Epithelial cell of proximal tubule (primary cell): ENCODE measurements around the gene FBXO3. TPM values are rescaled to one million over a fixed set of nuclear protein-coding genes. Genes with fewer than 3 reads are reported as not detected.

Experiments
- DNase-seq: peaks from one replicate; pipeline ENCODE4 v3.0.0-alpha.2; 2011; ENCODE audit warnings: low read depth
- H3K4me3 ChIP-seq: 2 replicates; pipeline ENCODE4 v1.5.1; 2011; ENCODE audit warnings: low read depth, mild to moderate bottlenecking, low read length
- total RNA-seq: library from RNA; depleted of rRNA; stranded (reverse); fragments of >200 nt; gene quantifications from 2 replicates; pipeline ENCODE4 v1.2.3, GENCODE V29; 2015
- TF ChIP-seq, protein P1 (sequence below): conservative IDR thresholded peaks from 2 replicates; pipeline ENCODE4 v1.5.1; 2012; ENCODE audit warnings: low read depth, mild to moderate bottlenecking, low read length

The FBXO3 gene
- total RNA-seq, 1 donor from 2014 or later = 20.3 TPM

DNA sequence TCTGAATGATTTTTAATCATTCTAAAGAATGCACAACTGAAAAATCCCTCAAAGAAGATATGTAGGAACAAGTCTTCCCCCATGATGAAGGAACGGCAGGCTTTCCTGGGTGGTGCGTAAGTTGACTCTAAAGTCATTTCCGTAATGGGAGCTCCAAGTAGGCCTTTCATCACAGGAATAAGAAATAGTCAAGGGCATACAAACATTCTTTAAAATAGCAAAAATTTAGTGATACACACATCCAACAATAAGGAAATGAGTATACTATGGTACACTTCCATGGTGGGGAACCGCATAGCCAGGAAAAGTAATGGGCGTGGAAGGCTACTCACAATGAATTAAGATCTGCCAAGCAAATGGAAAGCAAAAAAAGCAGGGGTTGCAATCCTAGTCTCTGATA is 48.8 kb downstream of the FBXO3 start:
- TF ChIP-seq, protein P1, sequence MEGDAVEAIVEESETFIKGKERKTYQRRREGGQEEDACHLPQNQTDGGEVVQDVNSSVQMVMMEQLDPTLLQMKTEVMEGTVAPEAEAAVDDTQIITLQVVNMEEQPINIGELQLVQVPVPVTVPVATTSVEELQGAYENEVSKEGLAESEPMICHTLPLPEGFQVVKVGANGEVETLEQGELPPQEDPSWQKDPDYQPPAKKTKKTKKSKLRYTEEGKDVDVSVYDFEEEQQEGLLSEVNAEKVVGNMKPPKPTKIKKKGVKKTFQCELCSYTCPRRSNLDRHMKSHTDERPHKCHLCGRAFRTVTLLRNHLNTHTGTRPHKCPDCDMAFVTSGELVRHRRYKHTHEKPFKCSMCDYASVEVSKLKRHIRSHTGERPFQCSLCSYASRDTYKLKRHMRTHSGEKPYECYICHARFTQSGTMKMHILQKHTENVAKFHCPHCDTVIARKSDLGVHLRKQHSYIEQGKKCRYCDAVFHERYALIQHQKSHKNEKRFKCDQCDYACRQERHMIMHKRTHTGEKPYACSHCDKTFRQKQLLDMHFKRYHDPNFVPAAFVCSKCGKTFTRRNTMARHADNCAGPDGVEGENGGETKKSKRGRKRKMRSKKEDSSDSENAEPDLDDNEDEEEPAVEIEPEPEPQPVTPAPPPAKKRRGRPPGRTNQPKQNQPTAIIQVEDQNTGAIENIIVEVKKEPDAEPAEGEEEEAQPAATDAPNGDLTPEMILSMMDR = no peak
- no peak for DNase-seq
- H3K4me3 ChIP-seq = no peak overlapping the region

DNA sequence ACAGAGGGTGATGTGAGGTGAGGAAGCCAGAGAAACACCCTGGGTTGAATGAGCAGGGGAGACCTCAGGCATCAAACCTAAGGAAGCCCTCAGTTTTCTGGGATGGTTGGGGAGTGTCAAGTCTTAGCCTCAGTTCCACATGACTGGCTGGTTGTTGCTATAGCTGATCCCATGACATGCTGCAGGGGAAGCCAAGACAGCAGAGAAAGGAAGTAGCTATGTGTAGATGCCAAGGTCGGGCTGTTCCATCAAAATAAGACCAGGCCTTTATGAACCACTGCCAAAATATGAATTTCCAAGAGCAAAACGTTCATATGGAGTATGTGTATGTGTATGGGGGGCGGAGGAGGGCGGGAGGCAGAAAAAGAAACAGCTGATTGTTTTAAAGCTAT is 49.7 kb downstream of the FBXO3 start:
- TF ChIP-seq, protein P1 = no peak
- DNase-seq = peak; percentile 78
- H3K4me3 ChIP-seq = no peak overlapping the region

DNA sequence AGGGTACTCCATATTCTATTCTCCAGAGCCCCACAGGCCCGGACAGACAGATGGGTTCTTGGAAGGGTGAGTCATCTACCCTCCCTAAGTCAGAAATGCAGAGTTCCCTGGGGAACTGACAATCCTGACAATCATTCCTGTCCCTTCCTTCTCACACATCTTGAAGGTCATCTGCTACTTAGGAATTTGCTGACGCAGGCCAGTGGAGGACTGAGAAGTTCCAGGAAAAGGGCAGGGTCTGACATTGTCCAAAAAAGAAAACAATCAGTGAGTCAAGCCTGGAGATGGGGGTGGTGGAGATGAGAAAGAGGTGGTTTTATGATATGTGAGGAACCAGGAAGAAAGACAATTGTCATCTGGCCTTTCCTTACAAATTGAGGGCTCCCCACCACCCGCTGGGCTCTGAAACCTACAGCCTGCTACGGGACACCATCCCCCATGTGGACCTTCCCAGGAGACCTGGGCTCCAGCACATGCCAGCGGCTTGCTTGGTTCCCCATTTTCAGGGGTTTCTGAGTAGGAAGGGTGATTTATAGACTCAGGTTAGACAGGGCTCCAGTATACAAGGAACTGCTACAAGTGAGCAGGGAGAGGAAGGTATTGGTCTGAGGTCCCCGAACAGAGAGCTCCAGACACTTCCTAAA is 51.0 kb downstream of the FBXO3 start:
- no peak overlapping the region for H3K4me3 ChIP-seq
- TF ChIP-seq, protein P1 = no peak
- peak; percentile 96 for DNase-seq

DNA sequence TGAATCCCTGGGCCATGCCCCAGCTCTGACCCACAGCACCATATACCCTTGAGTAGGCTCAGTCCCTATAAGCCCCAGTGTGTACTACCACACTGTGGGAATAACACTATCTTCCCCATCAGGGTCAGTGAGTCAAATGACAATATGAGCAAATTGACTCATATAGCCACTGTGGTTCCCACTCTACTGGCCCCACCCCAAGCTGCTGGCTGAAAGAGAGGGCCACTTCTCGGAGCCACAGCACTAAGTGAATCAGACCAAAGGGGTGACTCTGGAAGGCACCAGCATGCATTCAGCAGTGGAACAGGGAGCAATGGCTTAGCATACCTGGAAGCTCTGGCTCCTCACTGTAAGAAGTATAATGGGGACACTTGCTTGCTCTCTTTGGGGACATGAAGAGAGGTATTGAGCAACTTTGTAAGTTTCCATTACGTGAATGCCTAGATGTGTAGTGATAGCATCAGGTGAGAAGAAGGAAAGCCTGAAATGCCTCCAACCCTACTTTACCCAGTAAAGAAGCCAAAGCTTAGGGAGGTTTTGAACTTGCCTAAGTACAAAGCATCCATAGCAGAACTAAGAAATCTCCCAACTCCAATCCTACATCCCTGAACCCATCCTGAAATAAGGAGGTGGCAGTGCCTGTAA is 51.6 kb downstream of the FBXO3 start:
- no peak overlapping the region for H3K4me3 ChIP-seq
- no peak for DNase-seq

DNA sequence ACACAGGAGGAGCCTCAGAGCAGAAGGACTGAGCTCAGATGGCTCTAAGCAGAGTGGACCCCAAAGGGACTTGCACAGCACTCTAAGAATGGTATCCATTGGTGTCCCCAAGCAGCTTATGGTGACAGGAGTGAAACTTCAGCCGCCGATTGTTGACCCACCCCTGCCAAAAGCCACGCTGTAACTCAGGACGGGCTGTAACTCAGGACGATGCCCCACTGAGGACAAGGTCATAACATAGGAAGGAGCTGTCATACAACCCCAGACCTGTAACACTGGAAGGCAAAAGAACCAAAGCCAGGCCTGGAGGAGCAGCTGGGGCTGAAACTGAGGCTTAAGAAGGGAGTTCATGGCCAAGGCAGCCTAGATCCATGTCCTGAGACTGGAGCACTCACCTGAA is 52.3 kb downstream of the FBXO3 start:
- H3K4me3 ChIP-seq = no peak overlapping the region
- TF ChIP-seq, protein P1 = no peak
- no peak for DNase-seq

More for the DNA sequence above, 51.6 kb downstream of the FBXO3 start:
- TF ChIP-seq, protein P1 = no peak

DNA sequence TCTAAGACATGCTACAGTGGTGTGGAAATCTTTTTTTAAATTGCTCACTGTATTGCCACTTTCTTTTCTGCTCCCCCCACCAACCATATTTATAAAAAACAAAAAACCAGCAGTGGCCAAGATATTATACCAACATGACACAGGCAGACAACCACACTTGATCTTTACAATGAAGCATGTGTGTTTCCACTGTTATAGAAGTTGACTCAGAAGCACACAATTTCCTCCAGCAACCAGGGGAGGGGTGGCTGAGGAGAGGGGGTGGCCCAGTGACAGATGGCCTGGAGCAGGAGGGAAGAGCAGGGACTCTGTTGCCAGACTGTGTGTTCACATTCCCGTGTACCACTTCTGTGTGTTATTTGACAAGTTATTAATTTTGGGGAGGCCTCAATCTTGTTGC is 52.9 kb downstream of the FBXO3 start:
- no peak overlapping the region for H3K4me3 ChIP-seq
- DNase-seq = no peak
- TF ChIP-seq, protein P1 = no peak

DNA sequence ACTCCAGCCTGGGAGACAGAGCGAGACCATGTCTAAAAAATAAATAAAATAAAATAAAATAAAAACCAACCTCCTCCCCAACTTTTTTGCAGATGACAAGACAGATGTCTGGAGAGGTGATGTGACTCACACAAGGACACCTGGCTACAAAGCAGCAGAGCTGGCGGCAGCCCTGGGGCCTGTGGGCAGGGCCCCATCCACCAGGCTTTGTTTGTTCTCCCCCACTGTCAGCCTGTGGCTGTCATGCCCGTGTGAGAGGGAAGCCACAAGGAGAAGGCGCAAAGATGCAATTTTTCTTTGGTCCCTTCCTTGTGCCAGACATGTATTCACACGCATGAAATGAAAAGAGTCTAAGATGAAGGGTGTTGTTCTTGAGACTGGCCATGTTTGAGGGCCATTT is 54.7 kb downstream of the FBXO3 start:
- no peak overlapping the region for H3K4me3 ChIP-seq
- no peak for DNase-seq
- TF ChIP-seq, protein P1 = no peak
